Erythroblast (primary cell): Measurements from ENCODE around the gene CCDC116.

Experiments
- GATA1 ChIP-seq: IDR thresholded peaks from 2 replicates; pipeline ENCODE4 v1.6.1; 2011; ENCODE audit warnings: low read depth, mild to moderate bottlenecking, control low read depth, low read length, moderate library complexity
- POLR2A ChIP-seq: IDR thresholded peaks from 2 replicates; pipeline ENCODE4 v1.6.1; 2011; ENCODE audit warnings: mild to moderate bottlenecking, low read length

- TF ChIP-seq POLR2A (no peak), GATA1 (no peak)
These were observed 3.4 kb downstream of the CCDC116 start for GRCh38 chr22:21635771-21636510.
